Inferior parietal cortex (tissue), 1 donor: ENCODE results near the gene RBM44.
"Not testable (repeated sequence)": the region's sequence is repeated elsewhere in the genome, so short reads cannot be mapped to it uniquely, and the experiment has no call there.

Experiments
- DNase-seq: peaks from one replicate; pipeline ENCODE4 v3.0.0-alpha.2; 2016; ENCODE audit errors: extremely low spot score

The RBM44 gene

DNA sequence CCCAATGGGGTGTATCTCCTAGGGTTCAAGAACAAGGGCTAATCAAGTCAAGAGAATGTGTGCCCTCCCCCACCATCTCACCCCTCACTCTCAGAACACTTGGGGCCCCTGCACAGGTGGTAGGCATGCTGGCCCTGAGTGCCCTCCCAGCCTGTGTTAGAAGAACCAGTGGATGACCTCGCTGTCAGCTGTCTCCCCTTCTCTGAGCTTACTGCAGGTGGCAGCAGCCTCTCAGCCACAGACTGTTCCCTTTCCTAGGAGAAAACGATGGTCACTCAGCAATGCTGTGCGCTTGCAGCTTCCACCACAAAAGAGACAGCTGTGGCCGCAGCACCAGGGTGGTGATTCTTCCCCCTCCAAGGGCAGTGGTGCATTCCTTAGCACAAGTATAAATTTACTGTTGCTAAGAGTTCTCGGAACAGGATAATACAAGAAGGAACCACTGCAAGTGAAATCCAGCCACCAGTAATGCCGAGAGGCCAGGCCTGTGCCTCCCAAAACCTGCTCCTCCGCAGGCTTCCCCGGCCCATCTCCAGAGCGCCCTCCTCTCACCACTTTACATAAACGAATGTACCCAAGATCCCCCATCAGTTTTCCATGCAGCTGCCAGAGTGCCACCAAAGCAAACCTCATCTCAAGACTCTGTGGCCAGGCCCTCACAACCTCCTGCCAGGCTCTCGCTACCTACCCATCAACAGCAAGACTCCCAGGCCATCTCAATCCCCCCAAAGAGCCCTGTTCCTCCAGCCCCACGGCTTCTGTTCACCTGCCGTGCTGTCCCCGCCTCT is 59.9 kb downstream of the RBM44 start:
- peak; percentile 85 for DNase-seq

DNA sequence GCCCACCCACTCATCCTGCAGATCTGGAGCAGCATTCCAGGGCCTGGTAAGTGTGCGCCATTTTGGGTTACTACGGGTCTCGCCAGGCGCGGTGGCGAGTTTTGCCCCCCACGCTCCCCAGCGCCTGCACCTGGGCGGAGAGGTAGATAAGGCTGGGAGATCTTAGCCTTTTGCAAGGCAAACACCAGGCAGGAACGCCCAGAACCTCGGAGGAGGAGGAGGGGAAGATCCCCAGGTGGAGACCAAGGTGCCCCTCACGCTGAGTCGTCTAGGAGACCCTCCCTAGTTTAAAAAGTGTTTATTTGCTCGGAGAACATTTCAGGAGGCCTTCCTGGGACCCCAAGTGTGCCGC is 60.5 kb downstream of the RBM44 start:
- DNase-seq, result no peak

DNA sequence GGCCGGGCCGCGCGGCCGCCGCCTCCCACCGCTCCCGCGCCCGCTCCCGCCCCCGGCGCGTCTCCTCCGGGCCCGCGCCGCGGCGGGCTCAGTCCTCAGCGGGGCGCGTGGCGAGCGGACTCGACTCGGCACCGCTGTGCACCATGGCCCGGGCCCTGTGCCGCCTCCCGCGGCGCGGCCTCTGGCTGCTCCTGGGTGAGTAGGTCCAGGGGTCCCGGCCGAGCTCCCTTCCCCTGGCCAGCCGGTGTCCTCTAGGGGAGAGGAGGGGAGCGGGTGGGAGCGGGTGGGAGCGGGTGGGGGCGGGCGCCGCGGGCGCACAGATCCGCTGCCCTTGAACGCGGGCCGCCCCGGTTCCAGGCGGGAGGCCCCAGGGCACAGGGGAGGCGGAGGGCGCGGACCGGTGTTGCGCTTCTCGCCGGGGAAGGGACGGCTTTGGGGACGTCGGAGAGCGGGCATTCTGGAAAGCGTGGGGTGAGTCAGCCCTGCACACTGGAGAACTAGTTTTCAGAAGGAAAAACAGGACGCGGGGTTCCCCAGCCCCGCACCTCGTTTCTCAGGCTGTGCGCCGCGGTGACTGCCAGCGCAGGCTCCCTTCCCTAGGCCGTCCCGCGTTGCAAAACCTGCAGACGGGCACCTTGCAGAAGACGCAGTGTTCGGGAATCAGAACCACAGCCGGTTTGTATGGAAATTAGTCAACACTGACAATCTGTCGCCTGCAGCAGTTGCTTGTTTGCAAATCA is 61.1 kb downstream of the RBM44 start, which contains the start of gene RAMP1:
Gene RAMP1 (plus strand): TSS at position 91 of the 740 bp plus-strand sequence. CDS start 53 bp downstream, at position 144.
- DNase-seq, result no peak

DNA sequence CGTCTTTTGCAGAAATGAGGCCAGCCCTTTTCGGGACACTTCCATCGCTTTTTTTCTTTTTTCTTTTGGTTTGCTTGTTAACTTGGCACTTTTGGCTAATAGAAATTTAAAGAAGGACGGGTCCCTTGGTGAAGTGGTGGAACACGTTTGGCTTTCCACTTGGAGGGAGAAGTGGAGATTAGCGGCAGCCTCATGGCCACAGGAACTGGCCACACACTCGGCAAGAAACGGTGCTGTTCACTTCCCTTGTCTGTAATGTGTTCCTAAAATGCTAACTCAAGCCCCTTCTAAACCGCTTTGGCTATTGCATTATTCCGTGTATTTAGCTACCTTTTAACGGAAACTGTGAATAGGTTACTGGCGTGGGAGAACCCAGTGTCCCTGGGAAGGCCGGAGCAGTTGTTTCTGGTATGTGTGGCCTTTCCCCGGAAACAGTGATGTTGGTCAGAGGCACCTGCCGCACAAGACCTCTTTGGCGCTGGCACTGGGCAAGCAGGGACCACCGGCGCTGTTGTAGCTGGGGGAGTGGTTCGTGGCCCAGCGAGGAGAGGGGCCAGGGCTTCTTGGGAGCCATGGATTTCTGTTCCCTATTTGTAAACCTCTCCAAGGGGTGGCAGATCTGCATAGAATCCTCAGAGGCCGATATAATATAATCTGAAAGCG is 61.8 kb downstream of the RBM44 start:
- DNase-seq, result peak; percentile 50

DNA sequence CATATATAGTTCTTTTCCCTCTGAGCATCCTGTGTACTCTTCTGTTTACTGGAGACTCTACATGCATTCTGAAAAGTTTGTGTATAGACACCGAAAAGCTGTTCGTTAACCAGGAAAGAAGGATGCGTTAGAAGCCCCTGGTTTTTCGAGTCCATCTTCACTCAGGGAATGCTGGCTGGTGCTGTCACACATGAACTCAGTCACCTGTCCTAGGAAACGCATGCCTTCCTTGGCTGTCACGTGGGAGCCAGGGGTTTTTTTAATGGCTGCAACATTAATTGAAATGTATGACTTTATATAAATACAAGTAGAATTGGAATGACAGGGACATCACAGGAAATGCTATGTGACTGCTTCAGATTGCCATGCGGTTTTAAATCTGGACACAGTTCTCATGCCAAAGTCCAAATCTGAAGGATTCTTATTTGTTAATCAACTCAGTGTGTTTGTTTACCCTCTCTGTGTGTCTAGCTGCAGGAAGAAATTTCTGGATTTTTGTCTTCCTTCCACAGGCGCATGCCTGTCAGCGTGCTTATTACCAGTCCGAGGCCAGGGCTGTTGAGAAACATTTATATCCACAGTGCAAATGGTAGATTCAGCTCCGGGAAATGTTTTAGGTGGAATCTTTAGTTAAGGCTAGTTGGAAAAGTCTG is 63.4 kb downstream of the RBM44 start:
- DNase-seq, result no peak

DNA sequence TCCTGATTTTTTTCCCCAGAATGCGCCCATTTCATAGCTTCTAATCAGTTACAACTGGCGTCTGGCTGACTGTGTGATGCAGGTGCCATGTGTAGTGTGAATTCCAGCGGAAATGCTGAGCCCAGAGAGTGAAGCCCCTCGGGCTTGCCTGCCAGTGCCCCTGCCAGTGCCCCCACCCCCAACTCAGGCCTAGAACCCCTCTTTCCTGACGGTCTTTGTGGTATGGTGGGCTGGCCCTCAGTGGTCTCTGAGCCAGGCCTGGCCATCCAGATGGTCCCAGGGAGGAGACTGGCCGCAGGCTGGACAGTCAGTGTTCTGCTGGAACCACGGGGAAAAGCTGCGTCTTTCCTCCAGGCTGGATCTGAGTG is 63.9 kb downstream of the RBM44 start:
- no peak for DNase-seq

DNA sequence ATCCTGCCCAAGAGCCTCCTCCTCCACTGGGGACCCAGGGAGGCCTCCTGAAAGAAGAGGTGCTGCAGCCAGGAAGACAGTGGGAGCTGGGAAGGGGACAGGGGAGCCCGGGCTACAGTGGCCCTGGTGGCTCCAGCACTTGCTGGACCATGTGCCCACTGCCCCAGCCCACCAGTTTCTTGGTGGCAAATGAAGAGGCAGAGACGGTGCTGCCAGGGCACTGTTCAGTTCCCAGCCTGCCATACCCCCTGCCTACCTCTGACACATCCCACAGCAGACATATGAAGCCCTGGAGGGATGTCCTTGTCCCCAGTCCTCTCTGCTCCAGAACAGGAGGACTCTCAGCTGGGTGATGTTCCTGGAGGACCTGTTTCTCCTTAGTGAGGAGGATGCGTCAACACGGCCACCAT is 64.5 kb downstream of the RBM44 start:
- DNase-seq, result no peak

DNA sequence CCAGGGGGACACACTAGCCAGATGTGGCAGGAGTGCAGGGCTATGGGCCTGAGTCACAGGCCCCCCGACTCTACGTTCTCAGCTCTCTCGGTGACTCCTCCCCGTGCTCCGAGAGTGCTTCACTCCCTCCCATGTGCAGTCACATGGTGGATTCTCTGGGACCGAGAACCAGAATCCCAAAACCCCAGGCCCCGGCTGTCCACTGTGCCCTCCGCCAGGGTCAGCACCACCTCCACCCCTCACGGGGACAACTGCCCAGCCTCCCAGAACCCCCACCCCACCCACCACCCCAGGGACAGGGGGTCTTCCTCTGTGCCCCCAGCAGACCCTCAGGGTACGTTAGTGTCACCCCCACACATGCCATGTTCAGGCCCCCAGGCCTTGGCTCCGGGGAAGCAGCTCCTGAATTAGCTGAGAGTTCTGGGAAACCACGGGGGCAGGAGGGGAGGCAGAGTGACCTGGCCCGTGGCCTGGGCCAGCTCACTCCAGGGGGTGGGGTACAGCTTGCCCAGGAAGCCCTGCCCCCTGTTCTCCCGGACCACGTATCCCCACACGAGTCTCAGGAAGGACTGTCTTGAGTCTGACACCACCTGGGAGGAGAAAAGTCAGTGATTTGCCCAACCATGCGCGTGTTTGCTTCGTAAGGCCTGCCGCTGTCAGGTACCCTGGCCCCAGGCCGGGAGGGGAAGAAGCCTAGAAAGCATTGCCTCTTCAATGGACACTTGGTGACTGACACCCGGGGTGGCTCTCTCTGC is 65.3 kb downstream of the RBM44 start:
- DNase-seq, result no peak

DNA sequence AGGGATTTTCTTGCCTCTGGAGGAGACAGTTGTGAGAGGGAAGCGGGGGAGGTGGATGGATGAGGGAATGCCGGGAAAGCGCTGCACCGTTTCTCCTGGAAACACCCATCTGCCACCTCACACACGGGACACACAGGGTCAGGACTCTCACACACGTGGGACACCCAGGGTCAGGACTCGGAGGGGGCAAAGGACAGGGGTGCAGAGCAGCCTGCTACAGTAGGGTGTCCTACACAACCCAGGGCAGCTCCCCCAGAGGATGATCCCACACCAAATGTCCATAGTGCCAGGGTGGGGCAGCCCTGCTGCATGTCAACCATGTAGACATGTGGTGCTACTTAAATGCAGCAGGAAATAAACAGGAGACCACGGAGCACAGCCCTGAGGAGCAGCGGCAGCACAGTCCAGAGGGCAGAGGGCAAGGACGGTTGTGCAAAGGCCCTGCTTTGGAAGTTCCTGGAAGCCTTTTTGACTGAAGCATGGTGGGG is 65.9 kb downstream of the RBM44 start:
- no peak for DNase-seq

DNA sequence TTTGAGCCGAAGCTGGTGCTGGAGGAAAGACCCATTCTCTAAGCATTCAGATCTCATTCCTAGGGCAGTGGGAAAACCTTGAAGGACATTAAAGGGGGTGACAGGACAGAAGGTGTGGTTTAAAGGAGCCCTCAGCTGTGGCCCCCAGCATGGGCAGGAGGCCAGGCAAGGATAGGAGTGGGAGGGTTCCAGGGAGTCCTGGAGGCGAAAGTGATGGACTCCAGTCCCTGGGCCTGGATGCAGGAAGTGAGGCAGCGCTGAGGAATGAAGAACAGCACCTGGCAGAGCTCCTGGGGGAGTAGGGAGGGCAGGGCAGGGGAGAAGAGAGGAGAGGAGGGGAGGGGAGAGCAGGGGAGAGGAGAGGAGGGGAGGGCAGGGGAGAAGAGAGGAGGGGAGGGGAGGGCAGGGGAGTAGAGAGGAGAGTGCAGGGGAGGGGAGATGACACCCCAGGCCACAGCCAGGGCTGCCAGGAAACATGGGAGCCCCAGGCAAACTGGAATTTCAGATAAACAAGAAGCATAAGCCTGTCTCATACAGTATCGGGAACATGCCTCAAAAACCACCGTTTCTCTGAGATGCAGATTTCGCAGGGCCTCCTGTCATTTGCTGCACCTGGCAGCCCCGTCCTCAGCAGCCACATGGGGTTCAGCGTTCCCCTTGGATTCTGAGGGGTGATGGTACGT is 66.5 kb downstream of the RBM44 start:
- DNase-seq, result no peak

DNA sequence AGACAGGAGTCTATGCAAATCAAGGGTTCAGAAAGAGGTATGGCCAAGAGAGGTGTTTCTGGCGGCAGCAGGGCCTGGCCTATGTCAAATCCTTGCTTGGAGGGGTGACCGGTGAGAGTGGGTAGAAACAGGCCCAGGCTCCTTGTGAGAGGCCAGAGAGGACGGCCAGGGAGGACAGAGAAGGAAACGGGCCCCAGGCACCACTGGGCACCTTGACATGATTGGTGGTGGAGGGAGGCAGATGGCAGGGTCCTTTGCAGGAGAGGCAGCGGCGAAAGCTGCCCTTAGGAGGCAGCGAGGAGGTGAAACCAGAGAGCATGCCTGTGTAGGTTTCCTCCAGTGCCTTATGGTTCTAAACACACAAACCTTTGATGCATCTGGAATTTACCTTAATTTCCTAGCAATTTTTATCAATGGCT is 67.1 kb downstream of the RBM44 start:
- no peak for DNase-seq

DNA sequence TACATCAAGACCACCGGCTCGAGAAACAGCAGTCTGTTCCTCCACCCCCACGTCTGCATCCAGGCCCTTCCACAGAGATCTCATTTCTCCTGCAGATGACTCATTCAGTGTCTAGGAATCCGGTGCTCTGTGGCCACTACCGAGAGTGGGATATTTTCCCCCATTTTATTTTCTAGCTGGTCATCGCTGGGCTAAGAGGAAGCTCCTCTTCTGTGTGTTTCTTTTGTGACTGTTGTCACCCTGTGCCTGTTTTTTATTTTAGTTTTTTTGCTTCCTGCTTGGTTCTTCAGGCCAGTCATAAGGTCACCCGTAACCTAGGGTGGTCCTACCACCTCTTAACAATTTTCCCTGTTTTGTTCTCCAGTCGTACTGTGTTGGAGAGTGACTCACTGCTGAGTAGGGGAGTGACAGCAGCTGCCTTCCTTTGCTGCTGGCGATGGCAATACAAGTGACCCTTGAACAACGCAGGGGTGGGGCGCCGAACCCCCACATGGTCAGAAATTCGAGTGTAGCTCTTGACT is 67.6 kb downstream of the RBM44 start:
- DNase-seq, result no peak

DNA sequence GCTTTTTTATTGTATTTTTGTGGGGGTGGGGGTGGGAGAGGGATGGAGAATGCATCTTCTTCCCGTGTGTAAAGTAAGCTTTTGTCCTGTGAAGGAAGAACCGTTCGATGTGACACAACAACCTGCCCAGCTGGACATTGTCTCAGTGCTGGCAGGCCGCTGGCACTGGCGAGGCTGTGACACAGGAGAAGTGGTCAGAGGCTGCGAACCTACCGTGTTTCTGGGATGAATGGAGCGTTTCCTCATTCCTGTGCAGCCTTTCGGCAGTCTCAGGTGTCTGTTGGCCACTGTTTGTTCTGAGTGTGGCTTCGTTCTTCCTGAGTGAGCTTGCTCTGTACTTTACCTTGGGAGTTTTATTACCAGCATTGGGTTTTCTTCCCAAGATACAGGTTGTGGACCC is 68.9 kb downstream of the RBM44 start:
- DNase-seq, result no peak

DNA sequence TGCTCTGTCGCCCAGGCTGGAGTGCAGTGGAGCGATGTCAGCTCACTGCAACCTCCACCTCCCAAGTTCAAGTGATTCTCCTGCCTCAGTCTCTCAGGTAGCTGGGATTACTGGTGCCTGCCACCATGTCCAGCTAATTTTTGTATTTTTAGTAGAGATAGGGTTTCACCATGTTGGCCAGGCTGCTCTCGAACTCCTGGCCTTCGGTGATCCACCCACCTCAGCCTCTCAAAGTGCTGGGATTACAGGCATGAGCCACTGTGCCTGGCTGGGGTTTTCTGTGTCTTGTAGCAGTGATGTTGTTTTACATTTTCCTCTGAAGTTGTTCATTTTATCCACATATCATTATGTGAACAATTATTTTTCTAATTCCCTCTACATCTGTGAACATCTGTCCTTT is 69.5 kb downstream of the RBM44 start:
- DNase-seq, result not testable (repeated sequence)

DNA sequence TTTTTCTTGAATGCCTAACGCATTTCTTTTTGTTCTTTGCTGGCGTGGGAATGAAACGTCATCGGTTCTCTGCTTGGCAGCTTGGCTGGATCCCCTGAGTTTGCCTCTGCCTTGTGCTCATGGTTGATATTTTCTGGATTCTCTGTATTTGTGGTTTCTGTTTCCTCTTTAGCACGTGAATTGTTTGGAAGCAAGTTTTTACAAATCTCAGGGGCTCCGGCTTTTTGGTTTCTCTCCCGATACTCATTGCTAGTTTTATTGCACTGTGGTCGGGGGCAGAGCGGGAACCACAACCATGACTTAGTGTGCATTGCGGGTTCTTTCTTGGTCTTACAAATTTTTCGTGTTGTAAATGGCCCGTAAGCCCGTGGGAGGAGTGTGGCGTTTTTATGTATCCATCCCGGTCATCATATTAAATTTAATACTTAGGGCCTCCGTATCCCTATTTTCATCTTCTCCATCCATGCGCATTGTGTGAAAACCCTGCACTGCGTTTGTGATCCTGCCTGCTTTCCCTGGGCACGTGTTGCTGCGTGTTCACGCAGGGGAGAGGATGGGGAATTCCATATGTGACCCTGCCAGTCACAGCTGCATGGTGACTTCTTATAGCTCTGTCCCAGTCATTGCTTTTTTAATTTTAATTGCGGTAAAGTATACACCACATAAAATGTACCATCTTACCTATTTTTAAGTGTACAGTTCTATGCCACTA is 70.2 kb downstream of the RBM44 start:
- no peak for DNase-seq

DNA sequence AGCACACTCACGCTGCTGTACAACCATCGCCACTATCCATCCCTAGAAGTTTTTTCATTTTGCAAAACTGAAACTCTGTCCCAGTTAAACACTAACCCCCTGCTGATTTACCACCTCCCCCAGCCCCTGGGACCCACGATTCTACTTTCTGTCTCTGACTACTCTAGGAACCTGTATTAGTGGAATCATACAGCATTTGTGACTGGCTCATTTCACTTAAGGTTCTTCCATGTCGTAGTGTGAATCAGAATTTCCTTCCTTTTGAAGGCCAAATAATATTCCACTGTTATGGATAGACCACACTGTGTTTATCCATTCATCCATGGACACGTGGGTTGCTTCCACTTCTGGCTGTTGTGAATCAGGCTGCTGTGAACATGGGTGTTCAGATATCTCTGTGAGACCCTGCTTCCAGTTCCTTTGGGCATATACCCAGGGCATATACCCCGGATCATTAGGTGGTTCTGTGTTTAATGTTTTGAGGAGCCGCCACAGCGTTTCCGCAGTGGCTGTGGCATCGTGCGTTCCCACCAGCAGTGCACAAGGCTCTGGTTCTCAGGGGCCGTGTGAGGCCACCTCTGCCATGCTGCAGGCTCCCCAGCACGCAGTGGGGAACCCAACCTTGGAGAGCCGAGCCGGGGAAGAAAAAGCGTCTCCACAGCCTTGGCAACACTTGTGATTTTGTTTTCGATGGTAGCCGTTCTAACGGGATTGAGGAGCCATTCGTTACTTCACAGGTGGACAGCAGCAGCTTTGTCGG is 70.9 kb downstream of the RBM44 start:
- DNase-seq, result no peak

DNA sequence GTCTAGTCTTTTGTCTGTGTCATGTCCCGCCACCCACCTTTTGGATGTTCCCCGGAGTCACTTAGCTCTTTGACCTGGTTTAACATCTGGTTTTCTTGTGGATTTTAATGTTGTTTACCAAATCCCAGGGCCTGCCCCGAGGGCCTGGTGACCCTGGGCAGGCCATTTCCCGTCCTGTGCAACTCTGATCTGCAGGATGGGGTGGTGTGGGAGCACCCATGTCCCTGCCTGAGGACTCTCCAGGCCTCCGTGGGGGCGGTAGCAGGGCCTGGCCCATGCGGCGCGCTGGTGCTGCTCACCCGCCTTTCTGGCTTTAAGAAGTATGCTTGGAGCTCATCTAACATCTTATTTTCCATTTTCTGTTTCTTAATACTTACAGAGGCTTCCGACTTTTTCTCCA is 71.5 kb downstream of the RBM44 start:
- no peak for DNase-seq

DNA sequence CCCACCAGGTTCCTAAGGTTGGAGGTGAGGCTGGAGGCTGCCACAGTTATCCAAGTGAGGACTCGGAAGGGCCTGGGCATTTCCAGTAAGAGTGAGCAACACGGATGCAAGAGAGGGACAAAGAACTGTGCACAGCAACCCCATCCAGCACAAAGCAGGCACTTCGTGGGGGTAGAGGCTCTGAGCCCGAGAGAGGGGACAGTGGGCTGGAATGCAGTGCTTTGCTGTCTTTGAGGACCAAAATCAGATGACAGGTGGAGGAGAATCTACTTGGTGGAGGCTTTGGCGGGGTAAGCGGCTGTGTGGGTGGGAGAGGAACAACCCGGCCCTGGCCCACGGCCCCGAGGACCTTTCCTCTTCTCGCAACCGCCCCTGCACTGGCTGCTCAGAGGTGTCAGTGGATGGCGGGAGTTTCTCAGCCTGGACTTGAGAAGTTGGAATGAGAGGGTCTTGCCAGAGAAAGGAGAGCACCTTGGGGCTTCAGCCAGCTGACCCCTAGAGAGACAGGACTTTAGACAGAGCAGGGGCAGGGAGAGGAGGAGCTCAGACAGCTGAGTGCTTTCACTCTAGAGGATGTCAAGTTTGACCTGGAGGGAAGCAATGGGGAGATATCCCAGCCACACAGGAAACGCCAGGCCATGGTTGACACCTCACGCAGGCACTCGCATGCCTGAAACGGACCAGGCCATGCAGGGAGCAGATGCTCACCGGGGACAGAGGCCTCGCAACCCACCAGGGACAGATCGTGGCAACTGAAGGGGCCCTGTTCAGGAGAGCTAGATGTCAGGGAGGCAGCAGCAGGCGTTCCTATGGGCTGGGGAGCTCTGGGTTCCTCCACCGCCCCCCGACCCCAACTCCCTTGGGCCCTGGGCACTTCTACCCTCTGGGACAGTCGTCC is 72.4 kb downstream of the RBM44 start:
- no peak for DNase-seq
